SK-N-DZ (cell line): ENCODE results near the gene DBNDD2.

ENCODE experiments used
- DNase-seq: peaks from one replicate; pipeline ENCODE4 v3.0.0-alpha.2; 2015; ENCODE audit warnings: low spot score

Gene DBNDD2

GRCh38 chr20:45378191-45378590 lies 29.9 kb upstream of the DBNDD2 start, which contains the start of gene TP53TG5:
TP53TG5 (minus strand) TSS chr20:45378325; CDS start chr20:45378236, 89 bp downstream.
- DNase-seq, result no peak

DNA sequence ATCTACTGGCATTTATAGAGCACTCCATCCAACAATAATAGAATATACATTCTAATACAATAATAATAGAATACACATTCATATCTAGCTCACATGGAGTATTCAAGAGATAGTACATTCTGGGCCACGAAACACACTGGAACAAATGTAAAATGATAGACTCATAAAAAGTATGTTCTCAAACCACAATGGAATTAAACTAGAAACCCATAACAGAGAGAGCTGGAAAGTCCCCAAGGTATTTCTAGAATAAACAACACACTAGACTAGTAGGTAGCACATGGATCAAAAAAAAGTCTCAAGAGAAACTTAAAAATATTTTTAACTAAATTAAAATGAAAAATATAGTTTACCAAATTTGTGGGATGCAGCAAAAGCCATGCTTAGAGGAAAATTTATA lies 20.8 kb upstream of the DBNDD2 start:
- no peak for DNase-seq

- no peak for DNase-seq
Observed at GRCh38 chr20:45390931-45391330, 17.2 kb upstream of the DBNDD2 start.

DNA sequence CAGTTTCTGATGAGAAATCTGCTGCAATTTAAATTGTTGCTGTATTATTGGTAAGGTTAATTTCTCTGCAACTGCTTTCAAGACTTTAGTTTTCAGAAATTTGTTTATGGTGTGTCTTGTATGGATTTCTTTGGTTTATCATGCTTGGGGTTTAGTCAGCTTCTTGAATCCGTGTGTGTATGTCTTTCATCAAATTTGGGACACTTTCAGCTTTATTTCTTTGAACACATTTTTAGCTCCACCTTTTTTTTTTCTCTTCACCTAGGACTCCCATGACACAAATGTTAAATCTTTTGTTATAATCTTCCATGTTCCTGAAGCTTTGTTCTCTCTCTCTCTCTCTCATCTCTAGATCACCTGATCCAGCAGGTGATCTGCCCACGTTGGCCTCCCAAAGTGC lies 16.5 kb upstream of the DBNDD2 start:
- no peak for DNase-seq

GRCh38 chr20:45392733-45393132 lies 15.4 kb upstream of the DBNDD2 start:
- DNase-seq, result no peak

- no peak for DNase-seq
Observed at GRCh38 chr20:45394221-45395113, 13.6 kb upstream of the DBNDD2 start.

- DNase-seq, result no peak
Observed at GRCh38 chr20:45395114-45395415, 13.0 kb upstream of the DBNDD2 start.

DNA sequence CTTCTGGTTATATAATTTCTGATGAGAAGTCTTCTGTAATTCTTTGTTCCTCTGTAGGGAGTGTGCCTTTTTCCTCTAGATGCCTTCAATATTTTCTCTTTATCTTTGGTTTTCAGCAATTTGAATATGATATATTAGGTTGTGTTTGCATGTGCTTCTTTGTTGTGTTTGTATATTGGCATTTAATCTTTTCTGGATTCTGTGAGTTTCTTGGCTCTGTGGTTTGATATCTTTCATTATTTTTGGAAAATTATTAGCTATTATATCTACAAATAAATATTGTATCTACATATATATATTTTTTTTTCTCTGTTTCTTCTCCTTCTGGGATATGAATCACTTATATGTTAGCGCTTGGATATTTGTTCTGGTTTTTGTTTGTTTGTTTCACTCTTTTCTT lies 9.1 kb upstream of the DBNDD2 start:
- no peak for DNase-seq

DNA sequence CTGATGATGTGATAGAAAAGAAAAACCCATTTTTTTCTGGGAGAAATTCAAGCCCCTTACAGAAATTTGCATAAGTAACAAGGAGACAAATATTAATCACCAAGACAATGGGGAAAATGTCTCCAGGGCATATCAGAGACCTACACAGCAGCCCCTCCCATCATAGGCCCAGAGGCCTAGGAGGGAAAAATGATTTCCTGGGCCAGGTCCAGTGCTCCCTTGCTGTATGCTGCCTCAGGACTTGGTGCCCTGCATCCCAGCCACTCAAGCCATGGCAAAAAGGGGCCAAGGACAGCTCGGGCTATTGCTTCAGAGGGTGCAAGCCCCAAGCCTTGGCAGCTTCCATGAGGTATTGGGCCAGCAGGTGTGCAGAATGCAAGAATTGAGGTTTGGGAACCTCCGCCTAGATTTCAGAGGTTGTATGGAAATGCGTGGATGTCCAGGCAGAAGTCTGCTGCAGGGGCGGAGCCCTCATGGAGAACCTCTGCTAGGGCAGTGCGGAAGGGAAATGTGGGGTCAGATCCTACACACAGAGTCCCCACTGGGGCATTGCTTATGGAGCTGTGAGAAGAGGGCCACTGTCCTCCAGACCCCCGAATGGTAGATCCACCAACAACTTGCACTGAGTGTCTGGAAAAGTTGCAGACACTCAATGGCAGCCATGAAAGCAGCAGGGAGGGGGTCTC lies 7.6 kb upstream of the DBNDD2 start:
- no peak for DNase-seq

GRCh38 chr20:45402946-45403345 lies 5.1 kb upstream of the DBNDD2 start:
- no peak for DNase-seq

DNA sequence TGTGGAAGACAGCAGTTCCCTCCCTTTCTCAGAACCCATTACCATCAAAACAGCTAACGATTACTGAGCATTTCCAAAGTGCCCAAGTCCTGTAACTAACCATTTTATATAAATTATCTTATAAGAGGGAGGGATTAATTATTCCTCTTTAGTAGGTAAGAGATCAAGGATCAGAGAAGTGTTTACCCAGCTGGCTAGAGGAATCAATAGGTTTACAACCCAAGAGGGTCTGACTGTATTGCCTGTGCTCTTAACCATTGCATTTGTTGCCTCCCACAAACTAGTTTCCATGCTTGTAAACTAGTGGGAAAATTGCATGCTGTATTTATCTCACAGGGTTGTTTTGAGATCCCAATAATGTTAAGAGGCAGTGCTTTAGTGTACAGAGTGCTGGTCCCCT lies 3.7 kb upstream of the DBNDD2 start:
- DNase-seq, result no peak

- DNase-seq, result peak; percentile 31
Observed at GRCh38 chr20:45405571-45406259, 2.4 kb upstream of the DBNDD2 start.

- peak; percentile 72 for DNase-seq
Observed at GRCh38 chr20:45406260-45407066, 1.6 kb upstream of the DBNDD2 start.

DNA sequence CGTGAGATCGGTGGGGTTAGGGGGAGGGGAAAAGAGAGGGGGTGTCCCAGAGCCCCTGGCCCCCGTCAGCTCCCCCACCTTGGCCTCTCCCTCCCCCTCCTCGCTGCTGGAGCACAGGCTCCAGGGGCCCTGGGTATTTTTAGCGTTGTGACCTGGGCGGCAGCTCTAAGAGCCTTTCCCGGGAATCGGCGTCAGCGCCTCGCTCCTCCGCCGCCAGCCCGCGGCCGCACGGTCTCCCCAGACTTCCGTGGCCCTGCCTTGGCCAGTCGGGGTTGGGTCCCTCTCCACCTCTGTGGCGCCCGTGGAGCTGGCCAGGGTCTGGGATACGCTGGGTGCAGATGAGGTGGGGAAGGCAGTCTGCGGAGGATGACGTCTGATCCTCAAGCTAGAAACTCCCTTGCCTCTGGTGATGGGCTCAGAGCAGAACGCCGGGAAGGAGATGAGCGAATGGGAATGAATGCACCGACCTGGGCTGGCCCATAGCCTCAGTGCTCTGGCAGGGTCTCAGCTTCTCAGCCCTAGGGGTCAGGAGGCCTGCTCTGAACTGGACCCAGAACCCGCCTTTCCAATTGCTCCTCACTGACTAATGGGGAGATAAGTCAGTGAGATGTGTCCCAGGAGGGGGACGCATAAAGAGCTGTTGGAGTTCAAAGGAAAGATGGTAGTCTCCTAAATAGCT lies 883 bp upstream of the DBNDD2 start:
- peak; percentile 58 for DNase-seq

- no peak for DNase-seq
Observed at GRCh38 chr20:45408646-45409213, 641 bp downstream of the DBNDD2 start.

- DNase-seq, result no peak
Observed at GRCh38 chr20:45409521-45410272, 1.6 kb downstream of the DBNDD2 start.

GRCh38 chr20:45410887-45411286 lies 2.8 kb downstream of the DBNDD2 start:
- DNase-seq, result no peak

GRCh38 chr20:45412653-45413052 lies 4.6 kb downstream of the DBNDD2 start:
- no peak for DNase-seq

DNA sequence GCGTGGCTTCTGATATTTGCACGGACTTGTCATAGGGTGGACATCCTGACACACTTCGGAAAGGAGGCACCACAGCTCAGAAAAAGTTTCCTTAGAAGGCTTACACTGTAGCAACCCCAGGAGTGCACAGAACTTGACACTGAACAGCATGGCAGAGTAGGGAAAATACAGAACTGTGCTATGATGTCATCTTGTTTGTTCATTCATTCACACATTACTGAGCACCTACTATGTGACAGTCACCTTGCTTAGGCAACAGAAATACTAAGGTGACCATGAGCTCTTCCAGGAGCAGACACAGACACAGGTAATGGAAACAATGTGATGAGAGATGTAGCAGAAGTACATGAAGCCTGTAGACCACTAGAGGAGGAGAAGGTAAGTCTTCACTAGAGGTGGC lies 5.4 kb downstream of the DBNDD2 start:
- no peak for DNase-seq
